HG02938 (cell line): Measurements from ENCODE around the gene CHMP4A.
"Not testable (repeated sequence)": the region's sequence is repeated elsewhere in the genome, so short reads cannot be mapped to it uniquely, and the experiment has no call there.

Experiments
- ATAC-seq: cut with Tn5 transposase; IDR thresholded peaks from one replicate; pipeline ENCODE4 v1.9.1; 2021; ENCODE audit warnings: mild to moderate bottlenecking, moderate library complexity; ENCODE audit not compliant: unreplicated experiment

Gene CHMP4A

GRCh38 chr14:24226473-24226872, 13.2 kb upstream of the CHMP4A start:
- no peak for ATAC-seq

DNA sequence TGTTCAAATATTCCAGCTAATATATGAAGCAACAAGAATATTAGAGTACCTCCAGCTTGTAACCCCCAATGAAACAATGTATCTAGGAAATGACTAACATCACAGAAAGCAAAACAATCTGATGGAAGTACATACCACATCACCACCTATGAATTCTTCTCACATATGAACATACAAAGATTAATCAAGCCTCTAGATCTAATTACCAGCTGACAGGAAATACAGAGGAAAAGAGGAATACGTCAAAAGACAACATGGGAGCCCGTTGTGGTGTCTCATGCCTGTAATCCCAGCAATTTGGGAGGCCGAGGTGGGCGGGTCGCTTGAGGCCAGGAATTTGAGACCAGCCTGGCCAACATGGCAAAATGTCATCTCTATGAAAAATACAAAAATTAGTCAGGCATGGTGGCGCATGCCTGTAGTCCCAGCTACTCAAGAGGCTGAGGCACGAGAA, 11.4 kb upstream of the CHMP4A start:
- no peak for ATAC-seq

DNA sequence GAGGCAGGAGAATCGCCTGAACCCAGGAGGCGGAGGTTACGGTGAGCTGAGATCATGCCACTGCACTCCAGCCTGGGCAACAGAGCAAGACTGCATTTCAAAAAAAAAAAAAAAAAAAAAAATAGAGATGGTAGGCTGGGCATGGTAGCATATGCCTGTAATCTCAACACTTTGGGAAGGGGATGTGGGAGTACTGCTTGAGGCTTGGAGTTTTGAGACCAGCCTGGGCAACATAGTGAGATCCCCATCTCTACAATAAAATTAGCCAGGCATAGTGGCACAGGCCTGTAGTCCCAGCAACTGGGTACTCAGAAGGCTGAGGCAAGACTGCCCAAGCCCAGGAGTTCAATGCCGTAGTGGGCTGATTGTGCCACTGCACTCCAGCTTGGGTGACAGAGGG, 9.7 kb upstream of the CHMP4A start:
- not testable (repeated sequence) for ATAC-seq

- no peak for ATAC-seq
Observed at GRCh38 chr14:24219521-24219920, 6.2 kb upstream of the CHMP4A start.

DNA sequence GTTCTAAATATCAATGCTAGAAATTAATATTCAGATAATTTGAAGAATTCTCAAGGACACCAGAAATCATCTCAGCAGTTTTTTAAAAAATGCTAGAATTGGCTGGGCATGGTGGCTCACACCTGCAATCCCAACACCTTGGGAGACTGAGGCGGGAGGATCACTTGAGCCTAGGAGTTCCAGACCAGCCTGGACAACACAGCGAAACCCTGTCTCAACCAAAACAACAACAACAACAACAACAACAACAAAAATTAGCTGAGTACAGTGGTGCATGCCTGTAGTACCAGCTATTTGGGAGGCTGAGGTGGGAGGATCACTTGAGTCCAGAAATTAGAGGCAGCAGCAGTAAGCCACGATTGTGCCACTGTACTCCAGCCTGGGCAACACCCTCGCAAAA, 5.8 kb upstream of the CHMP4A start:
- ATAC-seq, result no peak

DNA sequence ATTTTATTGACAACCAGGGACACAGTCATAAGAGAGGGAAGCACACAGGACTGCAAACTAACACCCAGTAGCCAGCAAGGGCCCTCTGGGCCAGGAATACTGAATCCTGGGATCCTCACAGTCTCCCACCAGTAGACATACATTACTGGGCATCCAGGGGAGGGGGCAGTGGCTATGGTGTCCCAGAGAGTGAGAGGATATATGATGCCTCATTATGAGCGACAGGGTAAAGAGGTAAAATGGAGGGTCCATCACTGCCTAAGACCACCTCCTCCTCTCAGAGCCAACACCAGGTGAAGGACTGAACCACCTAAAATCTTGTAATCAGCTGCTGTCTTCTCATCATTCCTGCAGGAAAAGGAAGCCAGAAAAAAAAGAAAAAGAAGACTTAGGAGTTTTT, 3.6 kb upstream of the CHMP4A start:
- ATAC-seq, result not testable (repeated sequence)

DNA sequence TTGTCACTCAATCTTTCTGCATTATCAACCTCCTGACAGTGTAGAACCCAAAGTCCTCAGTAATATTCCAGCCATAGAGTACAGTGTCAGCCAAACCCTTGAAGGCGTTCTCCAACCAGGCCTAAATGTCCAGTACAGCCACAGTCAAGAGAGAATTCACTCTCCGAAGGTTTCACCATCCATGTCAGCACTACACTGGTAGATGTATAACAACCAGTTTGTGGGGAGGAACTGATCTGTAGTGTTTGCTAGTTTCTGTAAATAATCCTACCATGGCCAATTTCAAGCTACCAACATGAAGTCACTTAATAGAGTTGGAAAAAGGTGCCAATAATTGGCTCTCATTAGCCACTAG, 3.0 kb upstream of the CHMP4A start:
- ATAC-seq, result no peak

DNA sequence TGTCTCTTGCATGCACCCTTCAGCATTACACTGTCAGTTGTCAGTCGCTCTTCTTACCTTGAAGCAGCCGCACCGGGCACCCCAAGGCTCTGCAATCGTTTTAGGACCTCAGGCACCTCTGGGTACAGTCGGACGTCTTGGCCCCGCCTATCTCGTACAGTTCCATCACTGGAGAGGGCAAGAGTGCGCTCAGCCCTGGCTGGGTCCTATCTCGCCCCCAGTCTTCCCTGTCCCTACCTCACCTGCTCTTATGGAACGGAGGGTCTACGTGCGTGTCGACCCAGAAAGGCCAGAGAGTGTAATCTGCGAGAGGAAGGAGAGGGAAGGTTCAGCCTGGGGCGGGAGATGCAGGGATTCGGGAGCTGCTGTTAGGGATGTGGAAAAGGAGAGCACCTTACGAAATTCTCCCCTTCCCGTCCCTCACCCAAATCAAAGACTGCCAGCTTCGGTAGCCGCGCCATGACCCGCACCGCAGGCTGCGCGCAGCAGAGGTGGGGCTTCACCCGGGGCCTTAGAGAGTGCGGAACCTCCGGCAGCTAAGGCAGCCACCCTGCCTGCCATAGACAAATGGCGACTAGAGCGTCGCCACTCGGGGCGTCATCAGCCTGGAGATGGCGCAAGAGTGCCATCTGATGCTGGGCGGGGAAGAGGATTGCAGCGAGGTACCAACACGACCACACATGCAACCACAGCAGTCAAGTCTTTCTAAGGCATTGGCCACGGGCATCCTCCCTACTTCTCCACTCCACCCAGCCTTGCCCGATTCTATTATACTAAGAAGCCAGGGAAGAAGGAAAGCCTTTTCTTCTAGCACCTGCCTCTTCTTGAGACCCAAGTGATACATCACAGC, 2.4 kb upstream of the CHMP4A start, which contains the start of gene MDP1:
Gene MDP1, minus strand, starts transcription at position 572 of the 850 bp plus-strand sequence. Its CDS starts 111 bp downstream, at position 461.
- ATAC-seq, result peak; percentile 50

DNA sequence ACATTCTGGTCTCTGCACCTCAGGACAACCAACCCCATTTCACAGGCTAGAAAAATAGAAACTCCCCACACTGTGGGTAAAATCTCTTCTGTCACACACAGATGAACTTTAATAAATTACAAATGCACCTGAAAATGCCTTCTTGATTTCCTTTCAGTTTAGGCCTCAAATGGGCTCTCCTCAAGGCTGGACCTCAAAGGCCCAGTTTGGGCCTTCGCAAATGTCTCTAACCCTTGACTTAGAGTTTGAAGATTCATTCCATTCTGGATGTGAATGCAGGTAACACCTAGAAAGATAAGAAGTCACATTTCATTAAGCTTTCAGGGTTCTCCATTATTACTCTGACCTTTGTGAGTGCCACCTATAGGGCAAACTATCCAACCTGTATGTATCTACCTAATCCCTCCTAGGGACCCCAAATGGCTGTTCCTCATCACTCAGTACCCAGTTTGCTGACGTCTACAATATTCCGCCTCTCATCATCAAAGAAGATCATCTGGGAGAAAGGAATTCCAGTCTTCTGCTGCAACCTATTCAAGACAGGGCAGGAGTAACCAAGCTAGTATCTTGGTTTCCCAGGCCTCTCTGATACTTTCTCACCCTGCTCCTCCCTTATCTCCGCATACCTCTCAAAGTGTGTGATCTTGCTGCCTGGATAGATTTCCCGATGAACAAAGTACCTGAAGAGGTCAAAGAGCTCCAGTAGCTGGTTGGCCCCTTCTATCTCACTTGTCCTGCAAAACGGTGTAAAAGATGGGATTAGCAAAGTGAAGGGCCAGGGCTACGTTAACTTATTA, 776 bp upstream of the CHMP4A start:
- ATAC-seq, result no peak

DNA sequence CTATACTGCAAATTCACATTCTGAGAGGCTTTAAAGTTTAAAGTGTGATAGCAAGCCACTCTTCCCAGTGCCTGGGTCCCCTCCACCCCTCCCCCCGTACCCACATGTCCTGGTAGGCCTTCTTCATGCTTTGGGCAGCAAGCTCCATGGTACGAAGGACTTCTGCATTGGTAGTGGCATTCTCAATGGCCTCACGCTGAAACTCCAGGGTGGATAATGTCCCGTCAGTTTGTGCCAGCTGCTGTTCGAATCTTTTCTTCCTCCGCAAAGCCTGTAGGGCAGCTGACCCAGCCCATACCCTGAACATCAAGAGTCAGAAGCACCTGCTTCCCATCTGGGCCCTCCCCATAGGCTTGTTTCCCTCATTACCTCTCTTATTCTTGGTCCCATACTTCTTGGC, 2.0 kb downstream of the CHMP4A start:
- ATAC-seq, result no peak

- ATAC-seq, result no peak
Observed at GRCh38 chr14:24207625-24208024, 5.7 kb downstream of the CHMP4A start.

GRCh38 chr14:24207104-24207551, 6.2 kb downstream of the CHMP4A start:
- ATAC-seq, result no peak

DNA sequence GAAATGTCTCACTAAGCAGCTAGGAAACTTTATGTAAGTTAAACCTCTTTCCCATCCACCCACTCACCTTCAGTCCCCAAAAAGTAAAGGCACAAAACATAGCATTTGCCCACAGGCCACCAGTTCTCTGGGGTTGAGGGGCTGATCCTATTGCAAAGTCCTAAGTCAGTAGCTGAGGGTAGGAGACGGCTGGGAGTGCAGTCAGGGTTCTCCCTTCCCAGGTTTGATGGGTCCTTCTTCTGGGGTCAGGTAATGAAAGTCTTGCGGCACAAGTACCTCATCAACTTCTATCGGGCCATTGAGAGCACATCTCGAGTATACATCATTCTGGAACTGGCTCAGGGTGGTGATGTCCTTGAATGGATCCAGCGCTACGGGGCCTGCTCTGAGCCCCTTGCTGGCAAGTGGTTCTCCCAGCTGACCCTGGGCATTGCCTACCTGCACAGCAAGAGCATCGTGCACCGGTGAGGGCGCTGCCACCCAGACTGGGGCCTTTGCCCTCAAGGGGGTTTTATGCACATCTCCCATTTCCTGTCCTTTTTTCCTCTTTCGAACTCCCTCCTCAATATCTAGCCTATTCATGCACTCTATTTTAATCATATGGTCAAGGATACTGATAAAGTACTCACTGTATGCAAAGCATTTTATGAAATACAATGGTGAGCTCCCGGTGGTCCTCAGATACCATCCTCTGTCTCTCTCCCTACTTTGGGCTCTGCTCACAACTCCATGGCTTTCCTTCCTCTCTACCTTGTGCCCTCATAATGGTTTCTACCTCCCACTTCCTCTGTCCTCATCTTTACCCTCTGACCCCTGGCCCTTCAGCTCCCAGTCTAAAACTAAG, 6.8 kb downstream of the CHMP4A start:
- ATAC-seq, result no peak

DNA sequence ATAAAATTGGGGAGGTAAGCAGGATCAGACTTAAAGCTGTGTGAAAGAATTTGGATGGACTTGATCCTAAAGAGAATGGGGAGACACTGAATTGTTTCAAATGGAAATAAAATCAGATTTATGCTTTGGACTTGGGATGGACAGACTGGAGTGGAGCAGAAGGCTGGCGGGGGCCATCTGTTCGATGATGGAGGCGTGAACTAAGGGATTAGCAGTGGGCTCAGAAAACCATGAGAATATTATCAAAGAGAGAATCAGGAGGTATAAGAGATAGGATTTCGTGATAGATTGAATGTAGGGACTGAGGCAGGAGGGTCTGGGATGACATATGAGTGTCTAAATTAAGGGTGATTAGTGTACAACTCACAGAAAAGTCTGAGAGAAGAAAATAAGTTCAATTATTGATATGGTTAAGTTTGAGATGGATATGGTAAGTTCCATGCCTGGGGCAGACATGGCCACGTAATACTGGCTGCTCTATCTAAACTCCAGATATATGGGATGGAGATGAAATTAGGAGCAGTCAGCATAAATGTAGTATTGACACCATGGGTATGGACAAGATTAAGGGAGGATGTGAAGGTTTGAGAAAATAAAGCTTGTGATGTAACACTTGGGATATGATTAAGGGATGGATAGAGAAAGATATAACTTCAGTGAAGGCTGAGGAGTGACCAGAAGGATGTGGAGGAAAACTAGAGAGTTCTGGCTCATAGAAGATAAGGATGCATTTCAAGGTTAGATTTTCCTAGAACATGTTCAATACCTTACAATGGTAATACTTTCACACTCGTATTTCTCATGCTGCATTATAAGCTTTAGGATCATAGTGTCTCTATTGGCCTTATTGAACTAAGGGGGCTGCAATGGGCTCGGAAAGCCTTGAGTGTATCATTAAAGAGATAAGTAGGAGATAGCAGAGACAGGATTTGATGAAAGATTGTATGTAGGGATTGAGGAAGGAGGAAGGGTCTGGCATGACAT, 8.8 kb downstream of the CHMP4A start:
- no peak for ATAC-seq

DNA sequence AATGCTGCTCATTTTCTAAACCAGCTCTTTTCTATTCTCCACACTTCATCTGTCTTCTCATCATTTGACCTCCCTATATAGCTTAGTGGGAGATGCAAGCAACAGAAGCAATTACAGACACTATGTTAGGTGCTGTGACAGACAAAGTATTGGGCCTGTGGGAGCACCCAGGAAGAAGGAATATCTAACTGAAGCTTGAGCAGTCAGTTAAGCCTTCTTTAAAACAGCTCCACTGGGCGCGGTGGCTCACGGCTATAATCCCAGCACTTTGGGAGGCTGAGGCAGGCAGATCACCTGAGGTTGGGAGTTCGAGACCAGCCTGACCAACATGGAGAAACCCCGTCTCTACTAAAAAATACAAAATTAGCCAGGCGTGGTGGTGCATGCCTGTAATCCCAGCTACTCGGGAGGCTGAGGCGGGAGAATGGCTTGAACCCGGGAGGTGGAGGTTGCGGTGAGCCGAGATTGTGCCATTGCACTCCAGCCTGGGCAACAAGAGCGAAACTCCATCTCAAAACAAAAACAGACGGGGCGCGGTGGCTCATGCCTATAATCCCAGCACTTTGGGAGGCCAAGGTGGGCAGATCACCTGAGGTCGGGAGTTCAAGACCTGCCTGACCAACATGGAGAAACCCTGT, 9.9 kb downstream of the CHMP4A start:
- not testable (repeated sequence) for ATAC-seq

- not testable (repeated sequence) for ATAC-seq
Observed at GRCh38 chr14:24202538-24202937, 10.8 kb downstream of the CHMP4A start.

DNA sequence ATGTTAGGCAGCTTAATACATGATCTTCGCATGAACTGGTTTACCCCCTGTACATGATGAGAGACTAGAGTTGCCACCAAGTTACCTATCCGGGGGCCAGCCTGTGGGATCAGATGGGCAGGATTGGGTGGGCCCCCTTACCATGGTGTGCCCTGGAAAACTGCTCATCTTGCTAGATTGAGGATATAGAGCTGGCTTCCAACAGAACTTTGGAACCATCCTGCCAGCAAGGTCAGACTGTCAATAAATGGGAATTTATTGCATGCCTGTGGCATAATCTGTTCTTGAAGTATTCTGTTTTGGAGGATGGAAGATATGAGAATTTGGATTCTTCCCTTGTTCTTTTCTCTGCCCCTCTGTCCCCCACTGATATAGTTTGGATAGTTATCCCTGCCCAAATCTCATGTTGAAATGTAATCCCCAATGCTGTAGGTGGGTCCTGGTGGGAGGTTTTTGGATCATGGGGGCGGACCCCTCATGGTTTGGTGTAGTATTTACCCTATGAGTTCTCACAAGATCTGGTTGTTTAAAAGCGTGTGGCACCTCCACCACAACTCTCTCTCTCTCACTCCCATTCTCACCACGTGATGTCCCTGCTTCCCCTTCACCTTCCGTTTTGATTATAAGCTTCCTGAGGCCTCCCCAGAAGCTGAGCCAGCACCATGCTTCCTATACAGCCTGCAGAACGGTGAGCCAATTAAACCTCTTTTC, 14.3 kb downstream of the CHMP4A start:
- ATAC-seq, result no peak

GRCh38 chr14:24197056-24197450, 16.2 kb downstream of the CHMP4A start:
- no peak for ATAC-seq
